ENCODE data around the gene PRPS2.

- TF ChIP-seq POLR2AphosphoS5 (IDR thresholded peaks at IDR 0.05) (no peak), CTCF (IDR thresholded peaks at IDR 0.05) (no peak), POLR2A (IDR thresholded peaks at IDR 0.05) (no peak)
These were observed 20.4 kb downstream of the PRPS2 start for GRCh38 chrX:12811658-12812057.

Data from breast epithelium (tissue), 3 donors.